Left renal pelvis (tissue), 4 donors: ENCODE data around the gene ENOSF1. TPM values are rescaled to one million over a fixed set of nuclear protein-coding genes. Genes with fewer than 3 reads are reported as not detected.
"Not testable (repeated sequence)": the region's sequence is repeated elsewhere in the genome, so short reads cannot be mapped to it uniquely, and the experiment has no call there.

Experiments used
- DNase-seq, 4 donors: peaks; one replicate each; pipeline ENCODE4 v3.0.0-alpha.2; 2013; ENCODE audit warnings: low read depth in 4 of 4, low spot score in 3 of 4
- polyA plus RNA-seq, 4 donors: library from polyadenylated mRNA; unstranded; fragments of 120-200 nt; gene quantifications; one replicate each; pipeline ENCODE4 v1.2.1, GENCODE V29; 2013; ENCODE audit not compliant: insufficient read length in 4 of 4

The ENOSF1 gene, protein sequence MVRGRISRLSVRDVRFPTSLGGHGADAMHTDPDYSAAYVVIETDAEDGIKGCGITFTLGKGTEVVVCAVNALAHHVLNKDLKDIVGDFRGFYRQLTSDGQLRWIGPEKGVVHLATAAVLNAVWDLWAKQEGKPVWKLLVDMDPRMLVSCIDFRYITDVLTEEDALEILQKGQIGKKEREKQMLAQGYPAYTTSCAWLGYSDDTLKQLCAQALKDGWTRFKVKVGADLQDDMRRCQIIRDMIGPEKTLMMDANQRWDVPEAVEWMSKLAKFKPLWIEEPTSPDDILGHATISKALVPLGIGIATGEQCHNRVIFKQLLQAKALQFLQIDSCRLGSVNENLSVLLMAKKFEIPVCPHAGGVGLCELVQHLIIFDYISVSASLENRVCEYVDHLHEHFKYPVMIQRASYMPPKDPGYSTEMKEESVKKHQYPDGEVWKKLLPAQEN
- polyA plus RNA-seq, result 100 to 1,000 TPM in 1 of 4 donors, 10 to 100 TPM in 3; 24.8 to 139 (median 72.3) TPM

- peak; percentile 36 to 67 (median 64) for DNase-seq
Observed at GRCh38 chr18:712401-713134, at the start of gene ENOSF1. Gene ENOSF1 (minus strand): TSS chr18:712630. CDS start chr18:712587, 43 bp downstream.

DNA sequence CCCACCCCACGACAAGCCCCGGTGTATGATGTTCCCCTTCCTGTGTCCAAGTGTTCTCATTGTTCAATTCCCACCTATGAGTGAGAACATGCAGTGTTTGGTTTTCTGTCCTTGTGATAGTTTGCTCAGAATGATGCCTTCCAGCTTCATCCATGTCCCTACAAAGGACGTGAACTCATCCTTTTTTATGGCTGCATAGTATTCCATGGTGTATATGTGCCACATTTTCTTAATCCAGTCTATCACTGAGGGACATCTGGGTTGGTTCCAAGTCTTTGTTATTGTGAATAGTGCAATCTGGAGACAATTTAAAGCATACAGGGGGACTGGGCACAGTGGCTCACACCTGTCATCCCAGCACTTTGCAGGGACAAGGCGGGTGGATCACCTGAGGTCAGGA lies 47.4 kb upstream of the ENOSF1 start:
- DNase-seq, result not testable (repeated sequence)

GRCh38 chr18:755506-755905 lies 43.1 kb upstream of the ENOSF1 start:
- DNase-seq, result no peak

- DNase-seq, result no peak
Observed at GRCh38 chr18:754656-755055, 42.2 kb upstream of the ENOSF1 start.

DNA sequence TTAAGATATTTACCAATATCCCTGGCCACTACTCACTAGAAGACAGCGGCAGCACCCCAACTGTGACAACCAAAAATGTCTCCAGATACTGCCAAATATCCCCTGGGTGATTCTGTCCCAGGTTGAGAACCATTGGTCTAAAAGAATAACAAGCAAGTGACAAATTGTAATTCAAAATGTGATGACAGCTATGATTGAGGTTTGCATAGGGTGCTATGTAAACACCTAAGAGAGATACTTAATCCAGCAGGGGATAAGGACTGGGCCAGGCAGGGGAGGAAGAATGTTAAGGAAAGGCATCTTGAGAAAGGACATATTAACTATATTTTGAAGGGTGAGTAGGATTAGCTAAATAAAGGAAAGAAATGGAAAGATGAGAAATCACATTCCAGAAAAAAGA lies 38.0 kb upstream of the ENOSF1 start:
- DNase-seq, result no peak

GRCh38 chr18:744832-745597 lies 32.6 kb upstream of the ENOSF1 start:
- no peak for DNase-seq

GRCh38 chr18:741931-742512 lies 29.6 kb upstream of the ENOSF1 start:
- DNase-seq, result peak in 3 of 4 donors; percentile 7 to 12 (median 8)

- DNase-seq, result no peak
Observed at GRCh38 chr18:732371-732770, 19.9 kb upstream of the ENOSF1 start.

- DNase-seq, result no peak
Observed at GRCh38 chr18:731185-731584, 18.8 kb upstream of the ENOSF1 start.

- no peak for DNase-seq
Observed at GRCh38 chr18:730692-731091, 18.3 kb upstream of the ENOSF1 start.

GRCh38 chr18:730120-730519 lies 17.7 kb upstream of the ENOSF1 start:
- not testable (repeated sequence) for DNase-seq

GRCh38 chr18:725646-726045 lies 13.2 kb upstream of the ENOSF1 start:
- DNase-seq, result no peak

DNA sequence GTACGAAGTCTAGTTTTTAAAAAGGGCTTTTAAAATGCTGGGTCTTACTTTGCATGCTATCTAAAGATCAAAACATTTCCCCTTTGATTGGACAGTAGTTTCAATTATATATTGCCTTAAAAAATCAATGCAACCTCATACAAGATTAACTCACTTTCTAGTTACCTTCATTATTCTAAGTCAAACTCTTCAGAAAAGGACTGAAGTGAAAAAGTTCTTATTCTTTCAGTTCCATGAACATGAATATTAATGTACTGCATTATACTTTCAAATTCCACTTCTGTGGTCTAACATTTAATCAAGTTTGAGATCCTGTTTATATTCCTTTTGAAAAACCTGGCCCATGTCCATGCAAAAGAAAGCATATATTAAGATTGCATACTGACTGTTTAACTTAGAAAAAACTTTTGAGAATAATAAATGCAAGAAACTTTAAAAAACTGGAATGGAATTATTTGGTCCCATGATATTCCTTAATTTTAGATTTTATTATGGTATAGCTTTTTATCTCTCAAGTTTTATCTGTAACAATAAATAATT lies 11.2 kb upstream of the ENOSF1 start:
- DNase-seq, result no peak

- DNase-seq, result no peak
Observed at GRCh38 chr18:717003-717402, 4.6 kb upstream of the ENOSF1 start.

DNA sequence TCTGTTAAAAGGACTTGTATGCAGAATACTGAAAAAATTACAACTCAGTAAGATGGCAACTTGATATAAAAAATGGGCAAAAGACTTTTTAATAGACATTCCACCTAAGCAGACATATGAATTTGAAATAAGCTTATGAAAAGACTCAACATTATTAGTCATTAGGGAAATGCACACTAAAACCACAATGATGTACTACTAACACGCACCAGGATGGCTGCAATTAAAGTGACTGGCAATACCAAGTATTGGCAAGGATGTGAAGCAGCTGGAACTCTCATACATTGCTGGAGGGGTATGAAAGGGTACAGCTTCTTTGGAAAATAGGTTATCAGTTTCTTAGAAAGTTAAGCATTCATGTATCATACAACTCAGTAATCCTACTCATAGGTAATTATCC lies 3.2 kb upstream of the ENOSF1 start:
- DNase-seq, result no peak

DNA sequence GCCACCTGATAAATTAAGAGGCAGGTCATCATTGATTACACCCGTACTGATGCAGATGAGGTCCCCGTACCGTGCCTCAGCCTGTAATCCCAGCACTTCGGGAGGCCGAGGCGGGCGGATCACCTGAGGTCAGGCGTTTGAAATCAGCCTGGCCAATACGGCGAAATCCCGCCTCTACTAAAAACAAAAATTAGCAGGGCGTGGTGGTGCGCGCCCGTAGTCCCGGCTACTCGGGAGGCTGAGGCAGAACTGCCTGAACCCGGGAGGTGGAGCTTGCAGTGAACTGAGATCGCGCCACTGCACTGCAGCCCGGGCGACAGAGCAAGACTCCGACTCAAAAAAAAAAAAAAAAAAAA lies 683 bp upstream of the ENOSF1 start:
- no peak for DNase-seq

DNA sequence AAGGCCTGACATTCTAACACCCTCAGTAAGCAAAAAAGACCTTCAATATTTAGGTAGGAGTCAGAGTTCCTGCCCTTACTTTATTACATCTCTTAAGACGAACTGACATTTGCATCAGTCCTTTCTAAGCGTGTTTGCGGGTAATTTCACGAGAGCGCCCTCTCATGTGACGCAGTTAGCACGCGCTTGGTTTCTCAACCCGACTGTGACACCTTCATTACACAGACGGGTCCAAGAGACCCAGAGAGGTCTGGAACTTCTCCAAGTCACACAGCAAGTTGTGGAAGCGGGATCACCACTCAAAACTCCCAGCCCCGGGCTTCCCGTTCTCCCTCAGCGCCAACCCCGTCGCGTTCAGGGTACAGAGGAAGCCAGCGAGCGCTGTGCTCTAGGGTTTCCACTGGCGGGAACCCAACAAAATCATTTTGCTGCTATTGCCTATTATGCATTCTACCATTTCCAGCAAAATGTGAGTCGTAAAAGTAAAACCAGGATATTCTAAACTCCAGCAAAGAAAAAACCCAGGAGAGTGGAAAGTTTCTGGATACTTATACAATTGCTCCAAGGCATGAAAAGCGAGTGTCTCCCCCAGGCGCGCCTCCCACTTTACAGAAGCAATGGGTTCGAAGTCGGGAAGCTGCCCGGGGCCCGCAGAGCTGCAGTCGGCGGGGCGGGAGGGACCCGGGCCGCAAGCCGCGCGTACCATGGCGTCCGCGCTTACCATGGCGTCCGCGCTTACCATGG lies 601 bp downstream of the ENOSF1 start:
- peak in 3 of 4 donors; percentile 46 to 61 (median 48) for DNase-seq

- DNase-seq, result peak in 1 of 4 donors; percentile 31
Observed at GRCh38 chr18:711310-711656, 1.1 kb downstream of the ENOSF1 start.

DNA sequence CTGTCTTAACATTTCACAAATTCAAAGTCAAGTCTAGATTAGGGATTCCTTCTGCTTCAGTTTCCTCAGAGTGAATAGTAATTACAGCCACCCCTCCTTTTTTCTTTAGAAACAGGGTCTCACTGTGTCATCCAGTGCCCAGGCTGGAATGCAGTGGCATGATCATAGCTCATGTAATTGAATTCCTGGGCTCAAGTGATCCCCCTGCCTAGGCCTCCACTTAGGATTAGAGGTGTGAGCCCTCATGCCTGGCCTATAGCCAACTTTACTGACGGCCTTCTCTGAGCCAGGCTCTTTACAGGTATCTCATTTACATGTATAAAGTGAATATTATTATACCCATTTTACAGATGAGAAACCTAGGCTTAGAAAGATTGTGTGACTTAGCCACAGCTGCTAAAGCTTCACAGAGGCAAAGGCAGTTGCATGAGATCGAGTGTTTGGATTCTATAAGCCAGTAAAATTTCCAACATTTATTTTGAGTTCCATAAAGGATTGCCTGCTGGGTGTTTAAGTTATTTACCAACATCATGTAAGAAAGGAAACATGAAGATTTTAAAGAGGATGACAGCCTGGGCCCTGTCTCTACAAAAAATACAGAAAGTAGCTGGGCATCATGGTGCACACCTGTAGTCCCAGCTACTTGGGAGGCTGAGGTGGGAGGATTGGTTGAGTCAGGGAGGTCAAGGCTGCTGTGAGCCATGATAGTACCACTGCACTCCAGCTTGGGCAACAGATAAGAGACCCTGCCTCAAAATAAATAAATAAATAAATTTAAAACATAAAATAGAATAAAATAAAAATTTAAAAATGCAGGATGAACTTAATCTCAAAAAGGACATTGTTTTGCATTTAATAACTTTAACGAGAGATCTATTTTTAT lies 1.8 kb downstream of the ENOSF1 start:
- no peak for DNase-seq
